Measurements from ENCODE around the gene APOM.

The APOM gene

DNA sequence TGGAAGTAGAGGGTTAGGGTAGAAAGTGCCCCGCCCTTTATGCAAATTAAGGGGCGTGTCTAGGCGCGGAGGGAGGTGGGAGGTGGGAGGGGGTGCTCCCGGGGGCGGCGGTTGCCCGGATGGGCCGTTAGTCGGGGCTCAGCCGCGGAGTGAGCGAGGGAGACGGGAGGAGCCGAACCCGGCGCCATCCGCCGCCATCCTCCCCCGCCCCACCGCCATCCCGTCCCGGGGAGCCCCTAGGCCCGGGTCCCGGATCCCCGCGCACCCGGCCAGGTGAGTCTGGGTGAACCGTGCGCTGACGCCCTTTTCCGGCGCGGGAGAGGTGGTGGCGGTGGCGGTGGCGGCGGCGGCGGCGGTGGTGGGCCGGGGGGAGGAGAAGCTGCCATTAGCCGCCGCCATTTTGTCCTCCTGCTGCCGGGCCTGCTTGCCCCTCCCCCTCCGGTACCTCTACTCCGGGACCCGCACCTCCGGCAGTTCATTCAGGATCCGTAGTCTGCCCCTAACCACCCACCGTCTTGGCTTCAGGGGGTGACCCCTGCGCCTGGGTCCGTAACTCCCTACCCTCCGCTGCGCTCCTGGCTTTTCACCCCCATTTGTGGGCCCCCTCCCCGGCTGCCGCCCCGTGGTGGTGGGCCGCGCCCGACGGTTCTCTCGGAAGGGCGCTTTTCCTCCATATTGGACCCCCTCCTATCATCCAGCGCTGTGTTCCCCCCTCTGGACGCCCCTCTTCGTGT lies 34.9 kb upstream of the APOM start, which contains the start of gene PRRC2A (continued):
- TF ChIP-seq ZNF518A (tag by site-specific recombination; conservative IDR thresholded peaks at IDR 0.05; ENCODE audit: low read depth), result 0 out of 2 replicates have a peak, but pooled peaks have one; percentile 20
- no peak for TF ChIP-seq ZNF433 (tag by site-specific recombination; IDR thresholded peaks at IDR 0.05; ENCODE audit: low read depth)
- peak; percentile 93 for TF ChIP-seq PATZ1 (tag by site-specific recombination; IDR thresholded peaks at IDR 0.05)
- no peak for TF ChIP-seq ZNF132 (tag by site-specific recombination; IDR thresholded peaks at IDR 0.05; ENCODE audit: borderline replicate concordance)
- TF ChIP-seq, protein P1, sequence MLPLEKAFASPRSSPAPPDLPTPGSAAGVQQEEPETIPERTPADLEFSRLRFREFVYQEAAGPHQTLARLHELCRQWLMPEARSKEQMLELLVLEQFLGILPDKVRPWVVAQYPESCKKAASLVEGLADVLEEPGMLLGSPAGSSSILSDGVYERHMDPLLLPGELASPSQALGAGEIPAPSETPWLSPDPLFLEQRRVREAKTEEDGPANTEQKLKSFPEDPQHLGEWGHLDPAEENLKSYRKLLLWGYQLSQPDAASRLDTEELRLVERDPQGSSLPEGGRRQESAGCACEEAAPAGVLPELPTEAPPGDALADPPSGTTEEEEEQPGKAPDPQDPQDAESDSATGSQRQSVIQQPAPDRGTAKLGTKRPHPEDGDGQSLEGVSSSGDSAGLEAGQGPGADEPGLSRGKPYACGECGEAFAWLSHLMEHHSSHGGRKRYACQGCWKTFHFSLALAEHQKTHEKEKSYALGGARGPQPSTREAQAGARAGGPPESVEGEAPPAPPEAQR (tag by site-specific recombination; IDR thresholded peaks at IDR 0.05), result no peak
- TF ChIP-seq ZNF707 (tag by site-specific recombination; IDR thresholded peaks at IDR 0.05), result no peak
- peak; percentile 81 for TF ChIP-seq ZNF501 (tag by site-specific recombination; IDR thresholded peaks at IDR 0.05)
- peak; percentile 72 for TF ChIP-seq PBX3 (CRISPR knock-in tag; IDR thresholded peaks at IDR 0.05)
- TF ChIP-seq GFI1B (tag by site-specific recombination; IDR thresholded peaks at IDR 0.05), result no peak
- TF ChIP-seq, protein P2, sequence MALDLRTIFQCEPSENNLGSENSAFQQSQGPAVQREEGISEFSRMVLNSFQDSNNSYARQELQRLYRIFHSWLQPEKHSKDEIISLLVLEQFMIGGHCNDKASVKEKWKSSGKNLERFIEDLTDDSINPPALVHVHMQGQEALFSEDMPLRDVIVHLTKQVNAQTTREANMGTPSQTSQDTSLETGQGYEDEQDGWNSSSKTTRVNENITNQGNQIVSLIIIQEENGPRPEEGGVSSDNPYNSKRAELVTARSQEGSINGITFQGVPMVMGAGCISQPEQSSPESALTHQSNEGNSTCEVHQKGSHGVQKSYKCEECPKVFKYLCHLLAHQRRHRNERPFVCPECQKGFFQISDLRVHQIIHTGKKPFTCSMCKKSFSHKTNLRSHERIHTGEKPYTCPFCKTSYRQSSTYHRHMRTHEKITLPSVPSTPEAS (tag by site-specific recombination; IDR thresholded peaks at IDR 0.05), result peak; percentile 36; the same call in 1 of the 2 replicates
- 0 out of 2 replicates have a peak, but pooled peaks have one; percentile 3 for TF ChIP-seq ZNF426 (tag by site-specific recombination; IDR thresholded peaks at IDR 0.05)
- TF ChIP-seq ZNF239 (tag by site-specific recombination; IDR thresholded peaks at IDR 0.05), result 0 out of 2 replicates have a peak, but pooled peaks have one; percentile 37
- peak; percentile 25; the same call in 1 of the 2 replicates for TF ChIP-seq HOXC10 (CRISPR knock-in tag; IDR thresholded peaks at IDR 0.05)
- no peak for TF ChIP-seq ZNF184 (tag by site-specific recombination; IDR thresholded peaks at IDR 0.05)
- TF ChIP-seq ZNF280D (tag by site-specific recombination; IDR thresholded peaks at IDR 0.05), result peak; percentile 89
- 0 out of 2 replicates have a peak, but pooled peaks have one; percentile 11 for TF ChIP-seq KLF1 (tag by site-specific recombination; IDR thresholded peaks at IDR 0.05)
- peak; percentile 81; the same call in 1 of the 2 replicates for TF ChIP-seq ZNF394 (tag by site-specific recombination; IDR thresholded peaks at IDR 0.05; ENCODE audit: borderline replicate concordance)
- 0 out of 2 replicates have a peak, but pooled peaks have one; percentile 6 for TF ChIP-seq ZNF157 (tag by site-specific recombination; IDR thresholded peaks at IDR 0.05)
- TF ChIP-seq ZNF791 (tag by site-specific recombination; IDR thresholded peaks at IDR 0.05), result no peak
- peak; percentile 55; the same call in 1 of the 2 replicates for TF ChIP-seq OSR2 (tag by site-specific recombination; IDR thresholded peaks at IDR 0.05)
- TF ChIP-seq REPIN1 (tag by site-specific recombination; IDR thresholded peaks at IDR 0.05; ENCODE audit: low read depth), result peak; percentile 79; the same call in 1 of the 2 replicates
- no peak for TF ChIP-seq ZNF776 (tag by site-specific recombination; IDR thresholded peaks at IDR 0.05; ENCODE audit: borderline replicate concordance)

All from HEK293 (cell line).